ENCODE data around the gene TGFBR2. TPM values are rescaled to one million over a fixed set of nuclear protein-coding genes. Genes with fewer than 3 reads are reported as not detected.

TGFBR2 gene
- total RNA-seq, 1 donor from 2014 or later = 144 TPM

DNA sequence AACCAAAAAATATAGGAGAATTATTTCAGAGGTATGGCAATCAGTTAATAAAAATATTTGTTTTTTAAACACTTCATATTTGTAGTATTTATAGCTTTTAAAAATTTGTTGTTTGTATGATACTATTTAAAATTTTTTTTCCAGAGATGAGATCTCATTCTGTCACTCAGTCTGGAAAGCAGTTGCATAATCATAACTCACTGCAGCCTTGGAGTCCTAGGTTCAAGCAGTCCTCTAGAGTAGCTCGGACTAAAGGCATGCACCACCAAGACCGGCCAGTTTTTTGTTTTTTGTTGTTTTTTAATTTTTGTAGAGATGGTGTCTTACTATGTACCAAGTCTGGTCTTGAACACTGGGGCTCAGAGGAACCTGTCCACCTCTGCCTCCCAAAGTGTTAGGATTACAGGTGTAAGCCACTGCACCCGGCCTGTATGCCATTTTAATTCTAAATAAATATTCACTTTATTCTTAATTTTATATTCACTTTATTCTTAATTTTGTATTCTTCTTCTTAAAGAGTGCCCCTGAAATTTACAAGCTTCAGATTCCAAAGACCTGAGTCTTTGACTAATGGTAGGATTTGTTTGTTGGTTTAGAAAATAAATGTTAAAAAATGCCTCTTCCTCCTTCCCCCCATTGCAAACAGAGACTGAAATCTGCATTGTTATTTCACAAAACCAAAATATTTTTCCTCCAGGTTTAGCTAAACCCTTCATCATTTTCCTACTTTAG lies 9.4 kb downstream of the TGFBR2 start:
- intact Hi-C loops (cut with micrococcal nuclease) = no loop called here

DNA sequence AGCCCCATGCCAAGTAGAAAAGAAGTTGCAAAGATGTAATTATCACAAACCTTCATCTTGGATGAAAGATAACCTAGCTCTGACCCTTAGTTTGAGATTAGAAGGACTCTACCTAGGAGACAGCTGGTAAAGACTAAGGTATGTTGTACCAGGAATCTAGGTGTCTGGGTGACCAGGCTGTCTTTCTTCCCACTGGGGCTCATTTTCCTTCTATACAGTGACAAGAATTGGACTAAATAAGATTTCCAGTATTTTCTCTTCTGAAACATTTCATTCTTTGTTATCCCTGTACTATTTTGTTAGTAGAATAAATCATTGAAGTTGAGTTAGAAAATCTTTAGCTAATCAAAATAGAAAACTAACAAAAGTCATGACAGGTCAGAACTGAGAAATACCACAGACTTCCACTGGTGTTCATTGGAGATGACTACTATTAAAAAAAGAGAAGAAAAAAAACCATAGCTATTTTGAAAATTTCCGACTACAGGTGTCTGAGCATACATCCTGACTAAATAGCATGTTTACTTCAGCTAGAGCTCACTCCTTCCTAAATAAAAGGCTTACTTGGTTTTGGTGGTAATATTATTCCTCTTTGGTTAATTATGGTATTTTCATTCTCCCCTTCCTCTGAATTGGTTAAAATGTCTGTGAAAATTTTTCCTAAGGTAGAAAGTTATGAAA lies 10.1 kb downstream of the TGFBR2 start:
- no peaks in the 10 kb centered on the region for H3K9me3 ChIP-seq (replicated peaks)
- H3K27ac ChIP-seq (replicated peaks) = peak overlapping the region; percentile 99
- intact Hi-C loops (cut with micrococcal nuclease) = no loop called here
- no peaks in the 10 kb centered on the region for H3K36me3 ChIP-seq
- TF ChIP-seq, protein P1, sequence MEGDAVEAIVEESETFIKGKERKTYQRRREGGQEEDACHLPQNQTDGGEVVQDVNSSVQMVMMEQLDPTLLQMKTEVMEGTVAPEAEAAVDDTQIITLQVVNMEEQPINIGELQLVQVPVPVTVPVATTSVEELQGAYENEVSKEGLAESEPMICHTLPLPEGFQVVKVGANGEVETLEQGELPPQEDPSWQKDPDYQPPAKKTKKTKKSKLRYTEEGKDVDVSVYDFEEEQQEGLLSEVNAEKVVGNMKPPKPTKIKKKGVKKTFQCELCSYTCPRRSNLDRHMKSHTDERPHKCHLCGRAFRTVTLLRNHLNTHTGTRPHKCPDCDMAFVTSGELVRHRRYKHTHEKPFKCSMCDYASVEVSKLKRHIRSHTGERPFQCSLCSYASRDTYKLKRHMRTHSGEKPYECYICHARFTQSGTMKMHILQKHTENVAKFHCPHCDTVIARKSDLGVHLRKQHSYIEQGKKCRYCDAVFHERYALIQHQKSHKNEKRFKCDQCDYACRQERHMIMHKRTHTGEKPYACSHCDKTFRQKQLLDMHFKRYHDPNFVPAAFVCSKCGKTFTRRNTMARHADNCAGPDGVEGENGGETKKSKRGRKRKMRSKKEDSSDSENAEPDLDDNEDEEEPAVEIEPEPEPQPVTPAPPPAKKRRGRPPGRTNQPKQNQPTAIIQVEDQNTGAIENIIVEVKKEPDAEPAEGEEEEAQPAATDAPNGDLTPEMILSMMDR (IDR thresholded peaks at IDR 0.05; ENCODE audit: borderline replicate concordance) = no peak
- H3K4me3 ChIP-seq = no peak overlapping the region
- no peak for DNase-seq
- H3K4me1 ChIP-seq = peaks cover 100% of the 10 kb centered on the region
- no peaks in the 10 kb centered on the region for H3K27me3 ChIP-seq (ENCODE audit: low read depth)

More for the DNA sequence above, 9.4 kb downstream of the TGFBR2 start:
- Histone ChIP-seq H3K27ac (replicated peaks) (peak overlapping the region; percentile 99), H3K4me3 (no peak overlapping the region), H3K27me3 (ENCODE audit: low read depth) (no peaks in the 10 kb centered on the region), H3K4me1 (peaks cover 100% of the 10 kb centered on the region), H3K9me3 (replicated peaks) (no peaks in the 10 kb centered on the region), H3K36me3 (no peaks in the 10 kb centered on the region)
- TF ChIP-seq, protein P1 (IDR thresholded peaks at IDR 0.05; ENCODE audit: borderline replicate concordance) = no peak
- DNase-seq = no peak

DNA sequence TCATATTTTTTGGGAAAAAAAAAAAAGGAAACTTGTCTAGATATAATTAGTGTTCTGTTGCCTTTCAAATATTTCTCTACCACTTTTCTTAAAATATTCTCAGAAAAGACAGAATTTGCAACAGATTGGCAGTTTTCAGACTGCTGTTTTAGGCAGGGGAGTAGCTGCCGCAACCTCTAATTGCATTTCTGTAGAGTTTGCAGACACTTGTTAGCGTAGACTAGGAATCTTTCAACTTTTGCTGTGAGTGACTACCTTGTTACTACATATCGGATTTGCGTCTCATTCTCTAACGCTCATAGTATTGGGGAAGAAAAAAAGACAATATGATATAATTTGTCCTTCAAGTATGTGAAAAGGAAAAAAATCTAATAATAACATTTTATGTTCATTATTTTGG lies 10.7 kb downstream of the TGFBR2 start:
- TF ChIP-seq, protein P1 (IDR thresholded peaks at IDR 0.05; ENCODE audit: borderline replicate concordance) = no peak
- H3K9me3 ChIP-seq (replicated peaks) = no peaks in the 10 kb centered on the region
- intact Hi-C loops (cut with micrococcal nuclease) = no loop called here
- no peaks in the 10 kb centered on the region for H3K36me3 ChIP-seq
- DNase-seq = no peak
- peaks cover 100% of the 10 kb centered on the region for H3K4me1 ChIP-seq
- no peak overlapping the region for H3K4me3 ChIP-seq
- H3K27ac ChIP-seq (replicated peaks) = peak overlapping the region; percentile 99
- no peaks in the 10 kb centered on the region for H3K27me3 ChIP-seq (ENCODE audit: low read depth)

DNA sequence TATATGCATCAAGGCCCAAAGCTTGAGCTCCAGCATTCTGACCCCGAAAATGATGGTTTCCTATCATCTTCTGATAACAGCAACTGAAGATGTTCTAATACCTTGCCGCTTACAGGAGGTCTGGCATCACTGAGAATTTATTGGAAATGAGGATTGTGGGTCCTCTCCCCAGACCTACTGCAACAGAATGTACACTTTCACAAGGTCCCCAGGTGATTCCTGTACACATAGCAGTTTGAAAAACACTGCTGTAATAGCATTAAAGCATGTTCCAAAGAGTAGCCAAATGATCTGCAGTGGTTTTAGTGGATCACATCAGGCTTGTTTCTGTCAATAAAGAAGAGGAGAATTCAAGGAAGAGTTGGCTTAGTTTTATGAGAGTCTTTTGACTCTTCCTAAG lies 11.3 kb downstream of the TGFBR2 start:
- Histone ChIP-seq H3K36me3 (no peaks in the 10 kb centered on the region), H3K4me1 (peaks cover 100% of the 10 kb centered on the region), H3K27me3 (ENCODE audit: low read depth) (no peaks in the 10 kb centered on the region), H3K27ac (replicated peaks) (peak overlapping the region; percentile 99), H3K4me3 (no peak overlapping the region), H3K9me3 (replicated peaks) (no peaks in the 10 kb centered on the region)
- TF ChIP-seq, protein P1 (IDR thresholded peaks at IDR 0.05; ENCODE audit: borderline replicate concordance) = no peak
- no peak for DNase-seq
- intact Hi-C loops (cut with micrococcal nuclease) = no loop called here

DNA sequence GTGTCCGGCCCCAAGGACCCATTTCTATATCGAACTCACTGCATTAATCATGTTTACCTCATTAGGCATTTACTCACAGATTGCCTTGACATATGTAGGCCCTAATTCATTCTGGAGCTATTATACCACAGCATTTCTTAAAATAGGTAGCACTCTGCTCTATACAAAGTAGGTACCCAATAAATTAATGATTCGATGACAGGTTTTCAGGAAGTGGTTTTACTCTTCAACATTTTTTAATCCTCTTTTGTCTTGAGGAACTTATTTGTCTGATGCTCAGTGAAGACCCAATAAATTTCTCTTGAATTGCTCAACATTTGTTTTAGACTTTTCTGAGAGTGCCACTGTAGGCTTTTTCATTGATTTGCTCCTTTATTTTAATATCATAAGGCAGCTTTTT lies 12.1 kb downstream of the TGFBR2 start:
- Histone ChIP-seq H3K27me3 (ENCODE audit: low read depth) (no peaks in the 10 kb centered on the region), H3K27ac (replicated peaks) (peak overlapping the region; percentile 1), H3K36me3 (peaks cover under 1% of the 10 kb centered on the region), H3K4me1 (peaks cover 100% of the 10 kb centered on the region), H3K4me3 (no peak overlapping the region), H3K9me3 (replicated peaks) (no peaks in the 10 kb centered on the region)
- DNase-seq = no peak
- TF ChIP-seq, protein P1 (IDR thresholded peaks at IDR 0.05; ENCODE audit: borderline replicate concordance) = no peak
- intact Hi-C loops (cut with micrococcal nuclease) = no loop called here

Data from left ventricle myocardium inferior (tissue), 1 donor.